CD8-positive, alpha-beta memory T cell (primary cell): ENCODE data around the gene NPAS3. TPM values are rescaled to one million over a fixed set of nuclear protein-coding genes. Genes with fewer than 3 reads are reported as not detected.

Experiments
- CTCF ChIA-PET: fragments of 350-600 bp; sonication (Branson Sonifier 250); formaldehyde crosslinking; loops from one replicate; lab custom pipeline; 2021; ENCODE audit warnings: antibody characterized with exemption; lab: Charles Lee
- POLR2A ChIA-PET: fragments of 350-600 bp; sonication (Branson Sonifier 250); formaldehyde crosslinking; loops from one replicate; lab custom pipeline; 2021; ENCODE audit warnings: antibody characterized with exemption; lab: Charles Lee
- DNase-seq, 5 donors: peaks; one replicate each; pipeline versions ENCODE4 v3.0.0 to v3.0.0-alpha.2; 2020 to 2022; ENCODE audit warnings: mixed read lengths in 1 of 5
- H3K27ac ChIP-seq: one replicate; pipeline ENCODE4 v1.7.0; 2013; ENCODE audit warnings: low read depth, mild to moderate bottlenecking, low read length, moderate library complexity
- H3K27me3 ChIP-seq: 2 replicates; pipeline ENCODE4 v1.7.0; 2013; ENCODE audit warnings: low read length, mild to moderate bottlenecking; ENCODE audit not compliant: insufficient read depth, poor library complexity, severe bottlenecking
- H3K36me3 ChIP-seq: 2 replicates; pipeline ENCODE4 v1.7.0; 2013; ENCODE audit warnings: mild to moderate bottlenecking, low read length, moderate library complexity; ENCODE audit not compliant: insufficient read depth
- H3K4me1 ChIP-seq: 2 replicates; pipeline ENCODE4 v1.7.0; 2013; ENCODE audit warnings: mild to moderate bottlenecking, low read length, moderate library complexity; ENCODE audit not compliant: insufficient read depth
- H3K4me3 ChIP-seq: 2 replicates; pipeline ENCODE4 v1.7.0; 2013; ENCODE audit warnings: mild to moderate bottlenecking, low read length
- H3K9me3 ChIP-seq: 2 replicates; pipeline ENCODE4 v1.7.0; 2013; ENCODE audit warnings: mild to moderate bottlenecking, low read length
- H3K27ac Mint-ChIP-seq, 8 donors: one replicate each; pipeline ENCODE4 v1.8.0; 2020 to 2021; ENCODE audit warnings: mixed read lengths in 8 of 8, mild to moderate bottlenecking in 6 of 8, inconsistent platforms in 3 of 8, moderate library complexity in 3 of 8
- H3K27me3 Mint-ChIP-seq, 2 donors: one replicate each; pipeline ENCODE4 v1.8.0; 2020 to 2021; ENCODE audit warnings: mixed read lengths in 2 of 2, mild to moderate bottlenecking in 1 of 2, moderate library complexity in 1 of 2
- H3K36me3 Mint-ChIP-seq, 3 donors: one replicate each; pipeline ENCODE4 v1.8.0; 2020 to 2021; ENCODE audit warnings: mixed read lengths in 3 of 3, inconsistent platforms in 1 of 3, mild to moderate bottlenecking in 1 of 3
- H3K4me1 Mint-ChIP-seq, 3 donors: one replicate each; pipeline ENCODE4 v1.8.0; 2020 to 2021; ENCODE audit warnings: mixed read lengths in 3 of 3, inconsistent platforms in 1 of 3, mild to moderate bottlenecking in 1 of 3
- H3K4me3 Mint-ChIP-seq, 7 donors: one replicate each; pipeline ENCODE4 v1.8.0; 2020 to 2021; ENCODE audit warnings: mixed read lengths in 7 of 7, mild to moderate bottlenecking in 6 of 7, moderate library complexity in 4 of 7, inconsistent platforms in 2 of 7
- H3K9me3 Mint-ChIP-seq, 5 donors: one replicate each; pipeline ENCODE4 v1.8.0; 2020 to 2022; ENCODE audit warnings: mixed read lengths in 5 of 5, mild to moderate bottlenecking in 3 of 5, moderate library complexity in 2 of 5, inconsistent platforms in 1 of 5
- polyA plus RNA-seq: library from polyadenylated mRNA; unstranded; fragments of 300-500 nt; fragmentation: Illumina TruSeq; gene quantifications from one replicate; pipeline ENCODE4 v1.2.3, GENCODE V29; 2021
- total RNA-seq, 2 experiments: library from RNA; stranded (reverse); gene quantifications; one replicate each; pipeline ENCODE4 v1.2.3, GENCODE V29; 2021

Gene NPAS3
- total and polyA plus RNA-seq, 3 experiments from 2014 or later: not detected

- no peaks in the 10 kb centered on the region for H3K36me3 Mint-ChIP-seq
- no peak overlapping the region for H3K27ac Mint-ChIP-seq
Observed at GRCh38 chr14:33504246-33505099, 565.8 kb downstream of the NPAS3 start.

GRCh38 chr14:33505266-33505962 lies 566.7 kb downstream of the NPAS3 start:
- Histone ChIP-seq H3K27me3 (no peaks in the 10 kb centered on the region), H3K4me3 (no peak overlapping the region), H3K9me3 (no peaks in the 10 kb centered on the region), H3K36me3 (no peaks in the 10 kb centered on the region), H3K4me1 (no peaks in the 10 kb centered on the region), H3K27ac (no peak overlapping the region)
- Mint-ChIP-seq H3K9me3 (peaks cover 0 to 7% (median 4%) of the 10 kb centered on the region in 5 donors), H3K27ac (no peak overlapping the region), H3K27me3 (no peaks in the 10 kb centered on the region), H3K36me3 (no peaks in the 10 kb centered on the region), H3K4me3 (no peak overlapping the region), H3K4me1 (no peaks in the 10 kb centered on the region)
- no peak for DNase-seq
- ChIA-PET POLR2A (no interaction called here), CTCF (no interaction called here)

More at GRCh38 chr14:33504246-33505099, 565.8 kb downstream of the NPAS3 start:
- no peak for DNase-seq
- H3K4me1 ChIP-seq: no peaks in the 10 kb centered on the region
- no peak overlapping the region for H3K27ac ChIP-seq
- H3K27me3 Mint-ChIP-seq: no peaks in the 10 kb centered on the region
- no peaks in the 10 kb centered on the region for H3K36me3 ChIP-seq
- no peaks in the 10 kb centered on the region for H3K27me3 ChIP-seq
- H3K4me1 Mint-ChIP-seq: no peaks in the 10 kb centered on the region
- H3K9me3 ChIP-seq: no peaks in the 10 kb centered on the region
- H3K9me3 Mint-ChIP-seq: peaks cover 0 to 12% (median 4%) of the 10 kb centered on the region in 5 donors
- H3K4me3 Mint-ChIP-seq: no peak overlapping the region
- H3K4me3 ChIP-seq: no peak overlapping the region
- CTCF ChIA-PET: no interaction called here
- POLR2A ChIA-PET: no interaction called here

- H3K9me3 ChIP-seq: no peaks in the 10 kb centered on the region
Observed at GRCh38 chr14:33505963-33506329, 567.3 kb downstream of the NPAS3 start.

GRCh38 chr14:33508126-33509062 lies 569.7 kb downstream of the NPAS3 start:
- H3K4me3 Mint-ChIP-seq: no peak overlapping the region
- H3K36me3 ChIP-seq: no peaks in the 10 kb centered on the region
- no peaks in the 10 kb centered on the region for H3K9me3 ChIP-seq
- H3K27me3 Mint-ChIP-seq: no peaks in the 10 kb centered on the region
- ChIA-PET POLR2A (no interaction called here), CTCF (no interaction called here)
- peaks cover 0 to 13% (median 4%) of the 10 kb centered on the region in 5 donors for H3K9me3 Mint-ChIP-seq
- H3K4me1 Mint-ChIP-seq: no peaks in the 10 kb centered on the region
- DNase-seq: no peak
- no peak overlapping the region for H3K27ac ChIP-seq
- H3K4me3 ChIP-seq: no peak overlapping the region
- H3K27ac Mint-ChIP-seq: no peak overlapping the region
- H3K36me3 Mint-ChIP-seq: no peaks in the 10 kb centered on the region
- no peaks in the 10 kb centered on the region for H3K27me3 ChIP-seq
- no peaks in the 10 kb centered on the region for H3K4me1 ChIP-seq

More at GRCh38 chr14:33505963-33506329, 567.3 kb downstream of the NPAS3 start:
- Histone ChIP-seq H3K36me3 (no peaks in the 10 kb centered on the region), H3K4me1 (no peaks in the 10 kb centered on the region), H3K27ac (no peak overlapping the region), H3K4me3 (no peak overlapping the region), H3K27me3 (no peaks in the 10 kb centered on the region)
- Mint-ChIP-seq H3K4me1 (no peaks in the 10 kb centered on the region), H3K27me3 (no peaks in the 10 kb centered on the region), H3K36me3 (no peaks in the 10 kb centered on the region), H3K9me3 (peaks cover 0 to 7% (median 4%) of the 10 kb centered on the region in 5 donors), H3K4me3 (no peak overlapping the region), H3K27ac (no peak overlapping the region)
- no peak for DNase-seq
- ChIA-PET POLR2A (no interaction called here), CTCF (no interaction called here)

- no peaks in the 10 kb centered on the region for H3K36me3 ChIP-seq
- no peaks in the 10 kb centered on the region for H3K9me3 ChIP-seq
- no peak overlapping the region for H3K4me3 ChIP-seq
- Mint-ChIP-seq H3K4me1 (no peaks in the 10 kb centered on the region), H3K9me3 (peaks cover 0 to 13% (median 4%) of the 10 kb centered on the region in 5 donors), H3K36me3 (no peaks in the 10 kb centered on the region), H3K4me3 (no peak overlapping the region), H3K27me3 (no peaks in the 10 kb centered on the region), H3K27ac (no peak overlapping the region)
- ChIA-PET CTCF (no interaction called here), POLR2A (no interaction called here)
- no peaks in the 10 kb centered on the region for H3K27me3 ChIP-seq
- H3K4me1 ChIP-seq: no peaks in the 10 kb centered on the region
- DNase-seq: no peak
- H3K27ac ChIP-seq: no peak overlapping the region
Observed at GRCh38 chr14:33509454-33509853, 570.8 kb downstream of the NPAS3 start.

- Histone ChIP-seq H3K4me3 (no peak overlapping the region), H3K9me3 (no peaks in the 10 kb centered on the region), H3K4me1 (no peaks in the 10 kb centered on the region), H3K36me3 (no peaks in the 10 kb centered on the region), H3K27me3 (no peaks in the 10 kb centered on the region), H3K27ac (no peak overlapping the region)
- no peaks in the 10 kb centered on the region for H3K4me1 Mint-ChIP-seq
- ChIA-PET POLR2A (no interaction called here), CTCF (no interaction called here)
- no peak overlapping the region for H3K4me3 Mint-ChIP-seq
- H3K27me3 Mint-ChIP-seq: no peaks in the 10 kb centered on the region
- H3K36me3 Mint-ChIP-seq: no peaks in the 10 kb centered on the region
- DNase-seq: no peak
- H3K9me3 Mint-ChIP-seq: peaks cover 0 to 13% (median 4%) of the 10 kb centered on the region in 5 donors
- no peak overlapping the region for H3K27ac Mint-ChIP-seq
Observed at GRCh38 chr14:33510063-33510481, 571.4 kb downstream of the NPAS3 start.

GRCh38 chr14:33510991-33511390 lies 572.3 kb downstream of the NPAS3 start:
- Histone ChIP-seq H3K4me1 (no peaks in the 10 kb centered on the region), H3K27me3 (no peaks in the 10 kb centered on the region), H3K36me3 (no peaks in the 10 kb centered on the region), H3K9me3 (no peaks in the 10 kb centered on the region), H3K4me3 (no peak overlapping the region), H3K27ac (no peak overlapping the region)
- POLR2A ChIA-PET: no interaction called here
- H3K4me1 Mint-ChIP-seq: no peaks in the 10 kb centered on the region
- H3K27ac Mint-ChIP-seq: no peak overlapping the region
- no peaks in the 10 kb centered on the region for H3K27me3 Mint-ChIP-seq
- CTCF ChIA-PET: no interaction called here
- H3K9me3 Mint-ChIP-seq: peaks cover 0 to 15% (median 4%) of the 10 kb centered on the region in 5 donors
- H3K36me3 Mint-ChIP-seq: no peaks in the 10 kb centered on the region
- no peak for DNase-seq
- no peak overlapping the region for H3K4me3 Mint-ChIP-seq
